ENCODE results near the gene C14orf93.

DNA sequence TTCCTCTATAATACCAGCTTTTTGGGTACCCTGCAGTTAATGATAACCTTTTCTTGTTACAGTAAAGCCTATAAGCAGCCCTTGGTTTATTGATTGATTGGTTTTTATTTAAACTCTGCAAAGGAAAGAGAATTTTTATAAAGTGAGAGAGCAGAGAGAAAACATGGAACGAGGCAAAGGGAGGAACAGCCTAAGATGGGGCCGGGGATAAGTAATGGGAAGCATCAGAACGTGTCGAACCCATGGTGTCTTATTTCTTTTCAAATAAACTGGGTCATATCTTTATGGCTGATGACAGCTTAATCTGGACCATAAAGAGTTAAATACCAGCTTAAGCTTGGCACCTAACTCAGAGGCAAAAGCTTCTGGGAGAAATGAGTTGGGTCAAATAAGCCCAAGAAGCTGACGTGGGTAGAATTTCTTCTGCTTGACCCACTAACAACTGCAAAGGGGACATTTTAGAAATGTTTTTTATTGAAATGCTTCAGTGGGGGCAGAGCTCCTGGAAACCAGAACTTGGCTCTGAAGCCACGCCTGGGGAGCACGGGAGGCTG lies 12.0 kb upstream of the C14orf93 start:
- TF ChIP-seq CTCF (IDR thresholded peaks at IDR 0.05) (no peak), POLR2A (IDR thresholded peaks at IDR 0.05) (no peak)

Measured in esophagus squamous epithelium (tissue), 4 donors.